ENCODE measurements around the gene TAPT1.
A peak's percentile ranks its signal among the peaks of the same experiment; 100 is the strongest.
"Not testable (repeated sequence)": the region's sequence is repeated elsewhere in the genome, so short reads cannot be mapped to it uniquely, and the experiment has no call there.

The TAPT1 gene, protein sequence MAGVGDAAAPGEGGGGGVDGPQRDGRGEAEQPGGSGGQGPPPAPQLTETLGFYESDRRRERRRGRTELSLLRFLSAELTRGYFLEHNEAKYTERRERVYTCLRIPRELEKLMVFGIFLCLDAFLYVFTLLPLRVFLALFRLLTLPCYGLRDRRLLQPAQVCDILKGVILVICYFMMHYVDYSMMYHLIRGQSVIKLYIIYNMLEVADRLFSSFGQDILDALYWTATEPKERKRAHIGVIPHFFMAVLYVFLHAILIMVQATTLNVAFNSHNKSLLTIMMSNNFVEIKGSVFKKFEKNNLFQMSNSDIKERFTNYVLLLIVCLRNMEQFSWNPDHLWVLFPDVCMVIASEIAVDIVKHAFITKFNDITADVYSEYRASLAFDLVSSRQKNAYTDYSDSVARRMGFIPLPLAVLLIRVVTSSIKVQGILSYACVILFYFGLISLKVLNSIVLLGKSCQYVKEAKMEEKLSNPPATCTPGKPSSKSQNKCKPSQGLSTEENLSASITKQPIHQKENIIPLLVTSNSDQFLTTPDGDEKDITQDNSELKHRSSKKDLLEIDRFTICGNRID

DNA sequence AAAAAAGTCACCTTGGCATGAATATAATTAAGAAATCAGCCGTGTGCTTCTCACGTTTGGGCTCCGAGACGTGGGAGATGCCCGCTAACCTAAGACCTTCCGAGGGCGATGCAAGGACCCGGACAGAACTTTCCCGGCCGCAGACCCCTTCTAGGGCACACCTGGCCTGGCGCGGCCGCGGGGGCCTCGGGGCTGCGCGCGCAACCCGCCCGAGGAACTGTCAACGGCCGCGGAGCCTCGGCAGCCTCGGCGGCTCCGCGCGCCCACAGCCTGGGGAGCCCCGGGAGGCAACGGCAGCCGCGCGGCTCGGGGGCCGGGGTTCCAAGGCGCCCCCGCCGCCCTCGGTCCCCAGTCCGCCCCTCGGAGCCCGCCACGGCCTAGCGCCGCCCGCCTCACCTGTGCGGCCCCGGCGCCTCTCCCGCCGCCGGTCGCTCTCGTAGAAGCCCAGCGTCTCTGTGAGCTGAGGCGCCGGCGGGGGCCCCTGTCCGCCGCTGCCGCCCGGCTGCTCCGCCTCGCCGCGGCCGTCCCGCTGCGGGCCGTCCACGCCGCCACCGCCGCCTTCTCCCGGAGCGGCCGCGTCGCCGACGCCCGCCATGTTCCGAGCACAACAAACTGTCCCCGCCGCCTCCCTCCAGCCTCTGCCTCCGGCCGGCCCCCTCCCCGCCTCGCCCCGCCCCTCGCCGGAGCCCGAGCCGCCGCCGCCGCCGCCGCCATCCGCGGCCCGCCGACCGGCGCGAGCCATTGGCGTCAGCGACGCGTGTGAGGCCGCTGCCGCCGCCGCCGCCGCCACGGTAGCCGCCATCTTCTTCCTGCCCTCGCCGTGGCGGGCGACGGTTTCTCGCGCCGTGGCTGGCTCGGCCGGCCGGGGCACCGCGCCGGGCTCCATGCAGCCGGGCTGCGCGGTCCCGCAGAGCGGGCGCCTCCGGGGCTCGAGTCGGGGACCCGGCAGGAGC is at the start of gene TAPT1:
TSS of gene TAPT1 (minus strand) at position 609 of the 953 bp plus-strand sequence. CDS start at position 595, 14 bp downstream.
- DNase-seq: peak; percentile 73

DNA sequence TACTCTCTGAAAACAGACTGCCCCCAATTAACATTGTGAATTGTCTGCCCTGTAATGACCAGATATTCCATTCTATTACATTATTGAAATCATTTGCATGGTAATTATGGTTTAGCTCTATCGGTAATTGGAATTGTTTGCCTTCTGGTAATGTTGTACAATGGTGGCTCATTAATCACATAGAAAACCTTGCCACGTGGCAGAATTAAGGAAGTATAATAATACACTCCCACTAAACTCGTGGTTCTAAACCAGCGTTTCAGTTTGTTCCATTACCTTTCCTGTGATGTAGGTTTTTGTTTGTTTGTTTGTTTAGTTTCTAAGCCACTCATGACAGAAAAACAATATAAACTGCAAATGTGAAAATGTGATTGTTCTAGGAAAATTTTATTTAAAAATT is 45.1 kb upstream of the TAPT1 start:
- DNase-seq: no peak

DNA sequence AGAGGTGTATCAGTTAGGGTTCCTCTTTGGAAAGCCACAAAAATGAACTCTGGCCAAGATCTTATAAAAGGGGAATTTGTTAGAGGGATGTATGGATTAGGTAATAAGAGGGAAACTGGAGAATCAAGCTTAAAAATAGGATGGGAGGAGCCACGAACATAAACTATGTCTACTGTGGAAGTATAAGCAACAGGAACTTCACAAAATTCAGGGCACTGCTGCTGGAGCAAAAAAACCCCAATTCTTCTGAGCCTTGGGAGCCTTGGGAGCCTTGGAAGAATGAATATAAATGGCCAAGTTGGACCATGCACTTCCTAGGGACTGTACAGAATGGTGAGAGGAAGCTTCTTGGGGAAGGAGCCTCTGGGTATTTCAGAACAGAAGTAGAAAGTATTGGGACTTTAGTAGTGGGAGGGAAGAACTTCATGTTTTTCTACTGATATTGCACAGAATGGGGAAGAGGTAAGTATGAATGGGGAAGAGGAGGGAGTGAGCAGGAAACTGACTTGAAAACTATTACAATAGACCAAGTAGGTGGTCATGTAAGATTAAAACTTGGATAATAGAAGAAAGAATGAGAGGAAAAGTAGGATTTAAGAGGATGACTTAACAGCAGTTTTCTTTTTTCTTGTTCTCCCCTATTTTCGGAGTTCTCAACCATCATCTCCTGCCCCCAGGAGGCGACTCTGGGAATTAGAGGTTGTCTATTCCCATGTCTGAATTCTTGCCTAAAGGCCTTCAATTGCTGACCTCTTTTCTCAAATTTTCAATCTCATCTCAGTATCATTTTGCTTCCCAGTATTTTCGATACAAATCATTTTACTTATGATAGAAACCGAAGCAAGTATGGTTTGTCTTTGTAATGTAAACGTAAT is 44.4 kb upstream of the TAPT1 start:
- peak; percentile 42 for DNase-seq

DNA sequence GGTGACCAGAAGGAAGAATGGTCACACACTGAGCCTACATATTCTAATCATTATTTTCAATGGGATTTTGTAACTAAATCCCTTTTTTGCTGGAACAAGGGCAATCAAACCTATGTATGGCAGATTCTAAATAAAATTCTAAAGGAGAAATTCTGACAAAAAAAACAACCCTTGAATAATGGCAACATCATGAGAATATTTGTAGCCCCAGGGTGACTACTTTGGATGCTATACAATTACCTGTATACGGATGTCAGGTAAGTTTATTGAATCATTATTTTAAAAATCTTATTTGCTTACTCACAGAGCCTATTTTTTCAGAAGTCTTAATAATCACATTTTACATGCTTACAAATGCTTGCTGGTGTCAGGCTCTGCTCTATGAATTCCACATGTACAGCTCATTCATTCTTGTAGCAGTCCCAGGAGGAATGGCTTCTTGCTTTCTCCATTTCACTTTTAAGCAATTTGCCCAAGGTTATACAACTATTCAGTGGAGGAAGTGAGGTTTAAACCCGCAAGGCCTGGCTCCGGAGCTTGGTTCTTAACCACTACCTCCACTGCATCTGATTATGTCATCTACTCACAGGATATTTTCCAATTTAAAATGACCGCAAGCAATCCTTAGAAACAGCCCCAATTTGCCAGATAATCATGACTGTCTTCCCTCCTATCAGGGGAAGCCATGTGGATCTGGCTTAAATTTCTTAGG is 43.6 kb upstream of the TAPT1 start:
- not testable (repeated sequence) for DNase-seq

DNA sequence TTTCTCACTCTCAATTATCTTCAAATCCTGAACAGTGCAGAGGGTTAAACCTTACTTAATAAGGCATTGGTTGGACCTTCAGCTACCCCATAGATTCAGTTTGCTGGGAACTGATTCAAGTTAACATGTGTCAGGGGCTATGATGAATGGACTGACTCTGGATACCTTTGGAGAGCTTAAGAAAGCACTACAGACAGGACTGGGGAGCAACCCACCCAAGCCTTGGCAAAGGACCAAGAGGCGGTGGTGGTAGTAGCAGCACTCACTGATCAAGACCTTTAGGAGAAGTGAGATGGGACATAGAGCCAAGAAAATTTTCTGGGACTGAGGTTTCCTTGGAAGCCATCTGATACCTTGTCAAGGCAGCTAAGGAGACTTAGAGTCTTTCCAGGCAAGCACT is 43.0 kb upstream of the TAPT1 start:
- no peak for DNase-seq

DNA sequence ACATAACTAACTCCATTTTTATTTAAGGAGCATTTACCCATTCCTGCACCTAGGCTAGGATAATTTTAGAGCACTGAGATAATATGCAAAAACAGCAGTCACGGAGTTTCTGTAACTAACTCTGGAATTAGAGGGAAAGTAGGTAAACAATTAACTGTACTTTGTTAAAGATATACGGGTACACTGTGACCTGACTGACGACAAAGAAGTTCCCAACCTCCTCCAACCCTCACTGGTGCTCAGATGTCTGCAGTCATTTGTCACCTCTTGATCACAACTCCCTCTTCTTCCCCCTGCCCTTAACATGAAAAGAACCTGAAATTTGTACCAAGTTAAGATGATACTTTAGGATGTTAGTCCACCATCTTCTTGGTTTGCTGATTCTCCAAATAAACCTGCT is 42.0 kb upstream of the TAPT1 start:
- DNase-seq: no peak

DNA sequence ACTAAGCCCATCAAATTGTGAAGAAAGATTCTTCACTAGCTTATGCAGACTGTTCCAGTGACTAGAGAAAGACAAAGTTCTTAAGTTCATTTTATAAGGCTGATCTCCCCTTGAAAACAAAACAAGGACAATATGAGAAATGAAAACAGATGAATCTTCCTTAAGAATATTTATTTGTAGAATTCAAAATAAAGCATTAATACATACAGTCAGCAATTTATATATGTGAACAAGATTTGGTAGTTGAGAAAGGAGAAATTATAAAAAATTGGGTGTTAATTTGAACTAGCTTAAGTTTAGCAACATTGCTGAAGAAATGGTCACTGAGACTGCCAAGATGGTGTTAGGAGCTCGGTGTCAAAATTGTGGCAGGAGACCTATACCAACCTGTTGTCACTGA is 41.4 kb upstream of the TAPT1 start:
- no peak for DNase-seq

DNA sequence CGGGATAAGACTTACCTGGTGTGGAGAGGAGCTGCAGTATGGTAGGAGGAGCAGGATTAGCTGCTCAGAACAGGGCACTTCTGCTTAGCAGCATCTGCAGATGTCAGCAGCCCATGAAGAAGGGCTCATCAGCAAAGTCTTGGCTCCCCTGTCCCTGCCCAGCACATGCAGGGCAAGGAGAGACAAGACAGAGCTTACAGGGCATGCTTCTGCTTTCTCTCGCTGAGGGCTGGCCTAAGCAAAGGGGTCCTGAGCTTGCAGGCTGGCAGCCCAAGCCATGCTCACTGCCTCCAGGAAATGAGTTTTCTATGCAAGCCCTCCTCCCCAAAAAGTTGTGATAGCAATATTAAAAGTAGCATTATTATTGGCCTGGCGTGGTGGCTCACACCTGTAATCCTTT is 39.5 kb upstream of the TAPT1 start:
- no peak for DNase-seq

DNA sequence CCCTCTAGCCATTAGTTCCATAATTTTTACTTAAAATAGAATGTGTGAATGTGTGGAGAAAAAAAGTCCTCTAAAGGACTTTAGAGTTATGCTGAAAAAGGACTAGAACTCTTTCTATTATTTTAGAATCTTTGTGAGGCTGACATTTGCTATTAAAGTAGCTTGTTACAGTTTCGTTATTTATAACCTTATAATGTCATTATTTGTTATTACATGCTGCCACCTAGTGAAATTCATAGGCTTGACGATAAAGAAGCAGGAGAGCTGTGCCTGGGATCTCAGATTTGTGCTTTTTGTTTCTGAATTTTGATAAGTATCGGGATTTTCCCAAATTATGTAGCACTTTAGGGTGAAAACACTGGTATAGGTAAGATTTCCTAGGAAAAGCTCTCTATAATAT is 38.5 kb upstream of the TAPT1 start:
- DNase-seq: peak; percentile 72

DNA sequence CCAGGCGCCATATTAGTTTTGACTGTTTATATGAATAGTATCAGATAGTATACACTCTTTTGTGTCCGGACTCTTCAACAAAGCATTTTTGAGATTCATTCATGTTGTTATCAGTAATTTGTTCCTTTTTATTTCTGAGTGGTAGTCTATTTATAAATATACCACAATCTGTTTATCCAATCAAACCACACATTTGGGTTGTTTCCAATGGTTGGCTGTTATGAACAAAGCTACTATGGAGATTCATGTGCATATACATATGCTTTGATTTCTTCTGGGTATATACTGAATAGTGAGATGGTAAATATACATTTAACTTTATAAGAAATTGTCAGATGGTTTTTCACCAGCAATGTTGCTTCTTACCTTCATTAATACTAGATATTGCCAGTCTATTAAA is 36.8 kb upstream of the TAPT1 start:
- DNase-seq: no peak

DNA sequence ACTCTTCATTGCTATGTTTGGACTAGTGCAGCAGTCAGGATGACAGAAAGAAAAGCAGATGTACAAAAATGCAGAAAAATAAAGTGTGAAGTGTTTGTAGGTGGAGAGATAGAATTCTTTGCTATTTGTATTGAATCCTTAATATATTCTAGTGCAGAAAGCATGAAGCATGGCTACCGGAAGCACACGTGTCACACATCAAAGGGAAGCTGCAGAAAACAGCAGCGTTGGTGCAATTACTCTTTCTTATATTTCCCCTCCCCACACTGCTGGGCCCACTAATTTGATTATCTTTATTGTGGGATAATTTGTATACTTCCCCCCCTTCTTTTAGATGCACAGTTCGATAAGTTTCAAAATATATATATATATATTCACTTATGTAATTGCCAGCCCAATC is 35.9 kb upstream of the TAPT1 start:
- no peak for DNase-seq

DNA sequence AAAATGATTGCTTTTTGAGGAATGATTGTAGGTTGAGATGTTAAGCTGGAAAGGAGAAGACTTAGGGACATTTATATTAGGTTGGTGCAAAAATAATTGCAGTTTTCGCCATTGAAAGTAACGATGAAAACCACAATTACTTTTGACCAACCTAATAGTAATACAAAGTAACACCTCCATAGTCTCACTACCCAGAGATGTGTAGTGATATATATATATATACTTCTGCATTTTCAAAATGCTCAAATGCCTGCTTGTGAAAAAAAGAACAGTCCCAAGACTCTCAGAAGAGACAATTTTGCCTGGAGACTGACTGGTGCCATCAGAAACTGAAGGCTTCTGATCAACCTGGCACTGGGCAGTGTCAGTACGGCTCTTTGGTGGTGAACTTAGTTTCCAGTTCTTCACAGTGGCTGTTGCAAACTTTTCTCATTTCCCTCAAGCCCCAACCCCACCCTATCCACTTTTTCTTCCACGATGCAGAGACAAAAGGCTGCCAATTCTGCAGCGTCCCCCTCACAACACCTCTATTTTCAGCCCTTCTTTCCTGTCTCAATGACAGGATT is 35.1 kb upstream of the TAPT1 start:
- DNase-seq: no peak

DNA sequence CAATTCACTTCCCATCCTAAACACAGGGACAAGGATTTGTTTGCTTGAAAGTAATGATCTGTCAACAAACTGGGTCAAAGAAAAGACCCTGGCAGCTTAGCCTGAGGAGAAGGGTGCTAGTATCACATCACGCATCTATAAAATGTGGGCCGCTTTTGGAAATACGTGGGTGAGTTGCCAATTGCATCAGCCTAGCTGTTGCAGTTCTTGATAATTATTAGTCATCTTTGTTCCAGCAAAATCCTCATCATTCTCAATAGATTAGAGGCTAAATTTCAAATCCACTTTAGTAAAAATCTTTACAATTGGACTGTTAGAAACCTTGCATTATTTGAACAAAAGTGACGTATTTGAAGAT is 33.6 kb upstream of the TAPT1 start:
- DNase-seq: no peak

DNA sequence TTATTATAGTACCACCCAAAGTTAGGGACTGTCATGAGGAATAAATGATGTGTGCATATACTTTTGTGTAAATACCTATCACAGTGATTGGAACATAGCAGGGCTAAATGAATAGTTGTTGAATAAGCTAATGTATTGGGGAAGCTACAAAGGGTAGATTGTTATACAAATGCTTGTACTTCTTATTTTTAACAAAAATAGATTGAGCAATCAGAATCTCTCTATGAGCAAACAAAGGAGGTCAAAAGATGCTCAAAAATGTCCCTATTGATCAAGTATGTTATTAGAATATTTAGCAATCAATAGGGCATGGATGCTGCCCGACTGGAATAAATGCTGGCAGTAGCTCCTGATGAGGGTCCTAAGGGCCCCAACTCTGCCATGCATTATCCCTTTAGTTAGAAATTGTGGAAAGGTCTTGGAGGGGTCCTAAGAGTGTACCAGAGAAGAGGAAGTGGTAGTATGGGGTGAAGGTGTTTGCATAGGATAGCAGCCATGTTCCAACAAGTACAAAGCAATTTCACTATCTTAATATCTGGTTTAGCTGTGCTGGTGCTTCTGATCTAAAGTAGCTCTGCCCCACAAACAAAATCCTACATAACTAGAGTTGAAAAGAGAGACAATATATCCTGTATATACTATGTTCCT is 33.1 kb upstream of the TAPT1 start:
- no peak for DNase-seq

DNA sequence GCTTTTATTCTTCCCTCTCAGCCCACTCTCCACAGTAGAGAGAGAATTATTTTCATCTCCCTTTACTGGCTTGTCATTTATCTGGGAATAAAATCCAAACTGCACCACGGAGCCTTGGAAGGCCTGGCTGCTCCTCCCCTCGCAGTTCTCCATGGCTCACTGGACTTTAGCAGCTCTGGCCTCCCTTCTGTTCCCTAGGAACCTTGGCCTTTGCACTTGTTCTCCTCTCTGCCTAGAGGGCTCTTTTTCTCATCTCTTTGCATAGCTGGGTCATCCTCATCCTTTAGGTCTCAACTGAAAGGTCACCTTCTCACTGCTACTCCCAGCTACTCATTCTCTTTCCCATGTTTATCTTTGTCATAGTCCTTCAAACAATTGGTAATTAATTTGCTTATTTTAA is 31.3 kb upstream of the TAPT1 start:
- DNase-seq: no peak

DNA sequence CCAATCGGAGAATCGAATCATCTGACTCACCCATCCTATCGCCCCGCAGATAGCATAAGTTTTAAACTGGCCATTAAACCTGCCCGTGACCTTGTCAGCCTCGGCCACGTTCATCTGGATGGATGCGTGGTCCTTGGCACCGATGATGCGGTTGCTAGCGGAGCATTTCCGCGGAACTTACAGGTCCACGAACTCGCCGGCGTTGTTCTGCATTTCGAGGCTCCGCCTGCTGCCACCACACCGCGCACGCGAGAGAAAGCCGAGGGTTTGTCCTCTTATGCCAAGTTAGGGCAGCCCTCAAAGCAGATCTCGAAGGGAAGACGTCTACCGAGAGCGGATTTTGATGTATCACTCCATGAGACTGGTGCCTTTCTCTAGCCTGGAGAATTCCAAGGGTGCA is 30.1 kb upstream of the TAPT1 start:
- no peak for DNase-seq

DNA sequence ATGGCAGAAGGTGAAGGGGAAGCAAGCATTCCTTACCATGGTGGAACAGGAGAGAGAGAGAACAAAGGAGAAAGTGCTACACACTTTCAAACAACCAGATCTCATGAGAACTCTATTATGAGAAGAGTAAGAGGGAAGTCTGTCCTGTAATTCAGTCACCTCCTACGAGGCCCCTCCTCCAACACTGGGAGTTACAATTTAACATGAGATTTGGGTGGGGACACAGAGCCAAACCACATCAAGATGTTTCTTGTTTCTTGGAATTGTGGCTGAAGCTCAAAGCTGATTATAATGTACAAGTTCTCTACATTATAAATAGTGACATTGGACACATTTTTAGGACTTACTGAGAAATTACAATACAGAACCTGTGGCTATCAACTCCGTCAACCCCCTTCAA is 29.5 kb upstream of the TAPT1 start:
- DNase-seq: no peak

DNA sequence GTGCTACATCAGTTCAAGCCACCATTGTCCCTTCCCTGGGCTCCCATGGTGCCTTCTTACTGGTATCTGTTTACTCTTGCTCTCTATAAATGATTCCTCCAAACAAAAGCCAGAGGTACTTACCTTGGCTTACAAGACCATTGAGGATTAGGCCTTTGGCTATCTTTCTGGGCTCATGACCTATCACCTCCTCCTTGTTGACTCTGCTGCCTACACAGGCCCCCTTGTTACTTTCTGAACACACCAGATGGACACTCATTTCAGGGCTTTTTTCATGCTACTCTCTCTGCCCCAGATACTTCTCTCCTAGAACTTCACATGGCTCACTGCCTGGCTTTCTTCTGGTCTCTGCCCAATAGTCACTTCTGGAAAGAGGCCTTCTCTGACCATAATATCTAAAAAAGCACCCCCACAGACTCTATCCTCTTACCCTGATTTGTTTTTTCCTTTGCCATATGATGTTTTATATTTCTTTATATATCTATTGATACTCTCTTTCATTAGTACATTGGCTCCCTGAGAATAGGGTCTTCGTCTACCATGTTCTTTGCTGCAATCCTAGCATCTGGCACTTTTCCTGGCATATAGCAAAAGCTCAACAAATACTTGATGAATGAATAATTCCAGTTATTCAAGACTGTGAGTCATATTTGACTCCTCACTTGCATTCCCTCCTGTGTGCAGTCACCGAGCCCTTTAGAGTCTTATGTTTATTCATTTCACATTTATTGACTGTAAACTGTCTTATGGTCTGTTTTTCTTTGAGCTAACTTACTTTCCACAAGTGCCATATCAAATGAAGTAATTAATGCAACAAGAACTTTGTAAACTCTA is 27.1 kb upstream of the TAPT1 start:
- no peak for DNase-seq

DNA sequence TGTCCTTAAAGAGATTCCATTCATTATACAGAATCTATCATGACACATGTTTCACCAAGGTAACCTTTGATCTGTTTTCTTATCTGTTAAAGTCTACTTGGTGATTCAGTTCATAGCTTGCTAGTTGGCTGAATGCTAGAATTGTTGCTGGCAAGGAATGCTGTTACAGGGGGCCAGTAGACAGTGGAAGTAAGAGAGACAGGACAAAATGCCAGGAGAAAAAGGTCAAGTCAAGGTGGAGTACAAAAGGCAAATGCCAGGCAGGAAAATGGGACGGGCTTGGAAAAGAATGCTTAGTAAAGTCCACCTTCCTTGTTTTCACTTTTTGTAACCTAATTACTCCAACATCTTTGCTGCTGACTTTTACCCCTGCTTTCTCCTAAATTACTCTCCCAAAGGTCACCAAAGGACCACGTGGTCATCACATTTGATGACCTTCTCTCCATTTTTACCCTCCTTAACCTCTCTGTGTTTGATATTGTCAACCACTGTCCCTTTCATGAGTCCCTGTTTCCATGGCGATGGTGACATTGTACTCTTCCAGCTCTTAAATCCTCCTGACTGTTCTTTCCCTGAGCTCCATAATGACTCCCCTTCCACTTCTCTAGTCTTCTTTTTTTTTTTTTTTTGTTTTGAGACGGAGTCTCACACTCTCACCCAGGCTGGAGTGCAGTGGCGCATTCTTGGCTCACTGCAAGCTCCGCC is 24.5 kb upstream of the TAPT1 start:
- DNase-seq: no peak

DNA sequence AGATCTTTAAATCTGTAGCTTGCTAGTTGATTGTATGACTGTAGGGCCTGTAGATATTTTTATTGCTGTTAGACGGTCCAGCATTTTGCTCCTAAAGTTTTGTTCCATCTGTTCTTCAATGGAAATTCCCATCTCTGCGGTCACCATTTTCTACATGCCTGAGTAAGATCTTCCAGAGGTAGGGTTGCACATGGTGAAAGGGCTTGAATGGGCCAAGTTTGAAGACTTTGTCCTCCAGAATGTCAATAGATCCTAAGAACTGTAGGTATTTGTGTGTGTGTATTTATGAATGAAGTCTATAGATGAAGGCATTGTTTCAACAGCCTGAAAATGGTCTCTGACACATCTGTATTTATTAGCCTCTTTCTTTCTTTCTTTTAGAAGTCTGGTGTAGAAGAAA is 22.3 kb upstream of the TAPT1 start:
- no peak for DNase-seq
